MM.1S (cell line): ENCODE data around the gene LINGO4.
A peak's percentile ranks its signal among the peaks of the same experiment; 100 is the strongest.

ENCODE experiments used
- DNase-seq: peaks from one replicate; pipeline ENCODE4 v3.0.0-alpha.2; 2015
- H2AFZ ChIP-seq: fragments of 300-600 bp; sonication (generic); 2 replicates; pipeline ENCODE4 v1.6.0; 2016; ENCODE audit warnings: antibody characterized with exemption, low read length
- H3F3A ChIP-seq: fragments of 300-600 bp; sonication (generic); 2 replicates; pipeline ENCODE4 v1.6.1; 2016; ENCODE audit warnings: mild to moderate bottlenecking, antibody characterized with exemption, low read length, moderate library complexity, mixed read lengths; ENCODE audit not compliant: insufficient read depth
- H3K27ac ChIP-seq: fragments of 300-600 bp; sonication (generic); 2 replicates; pipeline ENCODE4 v1.5.1; 2016; ENCODE audit warnings: mild to moderate bottlenecking, low read length
- H3K27me3 ChIP-seq: fragments of 300-600 bp; sonication (generic); replicated peaks from 2 replicates; pipeline ENCODE4 v1.6.0; 2016; ENCODE audit warnings: low read length; ENCODE audit not compliant: insufficient read depth
- H3K36me3 ChIP-seq: fragments of 300-600 bp; sonication (generic); replicated peaks from 2 replicates; pipeline ENCODE4 v1.6.1; 2016; ENCODE audit warnings: mild to moderate bottlenecking, low read length, mixed read lengths; ENCODE audit not compliant: insufficient read depth
- H3K4me1 ChIP-seq: fragments of 300-600 bp; sonication (generic); 2 replicates; pipeline ENCODE4 v1.6.1; 2016; ENCODE audit warnings: low read length, mixed read lengths
- H3K4me2 ChIP-seq: fragments of 300-600 bp; sonication (generic); 2 replicates; pipeline ENCODE4 v1.6.0; 2016; ENCODE audit warnings: low read depth, low read length
- H3K4me3 ChIP-seq: fragments of 300-600 bp; sonication (generic); 2 replicates; pipeline ENCODE4 v1.5.1; 2016; ENCODE audit warnings: low read length, mixed read lengths
- H3K79me2 ChIP-seq: fragments of 300-600 bp; sonication (generic); 2 replicates; pipeline ENCODE4 v1.6.1; 2016; ENCODE audit warnings: mixed run types, low read length, mixed read lengths
- H3K9ac ChIP-seq: fragments of 300-600 bp; sonication (generic); 2 replicates; pipeline ENCODE4 v1.6.1; 2016; ENCODE audit warnings: low read length, mixed read lengths
- H3K9me2 ChIP-seq: fragments of 300-600 bp; sonication (generic); replicated peaks from 2 replicates; pipeline ENCODE4 v1.6.1; 2016; ENCODE audit warnings: mild to moderate bottlenecking, low read length, mixed read lengths; ENCODE audit not compliant: insufficient read depth
- H3K9me3 ChIP-seq: fragments of 300-600 bp; sonication (generic); replicated peaks from 2 replicates; pipeline ENCODE4 v1.6.1; 2016; ENCODE audit warnings: mild to moderate bottlenecking, low read length, mixed read lengths; ENCODE audit not compliant: insufficient read depth
- H4K20me1 ChIP-seq: fragments of 300-600 bp; sonication (generic); 2 replicates; pipeline ENCODE4 v1.6.1; 2016; ENCODE audit warnings: mild to moderate bottlenecking, low read length, moderate library complexity, mixed read lengths; ENCODE audit not compliant: insufficient read depth
- EZH2 ChIP-seq: fragments of 300-600 bp; sonication (generic); optimal IDR thresholded peaks from 2 replicates; pipeline ENCODE3; 2017; ENCODE audit warnings: low read depth, mild to moderate bottlenecking, antibody characterized with exemption, low read length, mixed read lengths
- EZH2phosphoT487 ChIP-seq: fragments of 300-600 bp; sonication (generic); IDR thresholded peaks from 2 replicates; pipeline ENCODE4 v1.6.1; 2018; ENCODE audit warnings: antibody characterized with exemption, low read length
- TF ChIP-seq, protein P1 (sequence below): fragments of 300-600 bp; sonication (generic); IDR thresholded peaks from 2 replicates; pipeline ENCODE4 v1.5.1; 2016; ENCODE audit warnings: antibody characterized with exemption, low read length, mixed read lengths

LINGO4 gene

DNA sequence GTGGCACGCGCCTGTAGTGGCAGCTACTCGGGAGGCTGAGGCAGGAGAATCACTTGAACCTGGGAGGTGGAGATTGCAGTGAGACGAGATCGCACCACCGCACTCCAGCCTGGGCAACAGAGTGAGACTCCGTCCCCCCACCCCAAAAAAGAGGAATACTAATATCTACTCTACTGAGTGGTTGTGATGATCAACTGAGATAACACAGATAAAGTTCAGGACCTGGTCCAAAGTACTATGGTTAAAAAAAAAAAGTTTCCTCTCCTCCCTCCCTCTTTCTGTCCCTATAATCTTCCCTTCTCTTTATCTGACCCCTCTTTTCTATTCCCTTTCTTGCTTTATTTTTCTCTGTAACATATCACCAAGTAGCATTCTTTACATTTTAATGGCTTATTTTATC lies 30.4 kb upstream of the LINGO4 start:
- H2AFZ ChIP-seq, result no peak overlapping the region
- H3K4me1 ChIP-seq, result peaks cover 53% of the 10 kb centered on the region
- no peak overlapping the region for H3K4me3 ChIP-seq
- H3K36me3 ChIP-seq, result no peaks in the 10 kb centered on the region
- no peaks in the 10 kb centered on the region for H3K9me2 ChIP-seq
- peaks cover 17% of the 10 kb centered on the region for H3F3A ChIP-seq
- H3K27me3 ChIP-seq, result no peaks in the 10 kb centered on the region
- no peak overlapping the region for H3K27ac ChIP-seq
- no peaks in the 10 kb centered on the region for H4K20me1 ChIP-seq
- no peaks in the 10 kb centered on the region for H3K9me3 ChIP-seq
- no peaks in the 10 kb centered on the region for H3K79me2 ChIP-seq
- no peak for TF ChIP-seq EZH2phosphoT487
- TF ChIP-seq, protein P1, sequence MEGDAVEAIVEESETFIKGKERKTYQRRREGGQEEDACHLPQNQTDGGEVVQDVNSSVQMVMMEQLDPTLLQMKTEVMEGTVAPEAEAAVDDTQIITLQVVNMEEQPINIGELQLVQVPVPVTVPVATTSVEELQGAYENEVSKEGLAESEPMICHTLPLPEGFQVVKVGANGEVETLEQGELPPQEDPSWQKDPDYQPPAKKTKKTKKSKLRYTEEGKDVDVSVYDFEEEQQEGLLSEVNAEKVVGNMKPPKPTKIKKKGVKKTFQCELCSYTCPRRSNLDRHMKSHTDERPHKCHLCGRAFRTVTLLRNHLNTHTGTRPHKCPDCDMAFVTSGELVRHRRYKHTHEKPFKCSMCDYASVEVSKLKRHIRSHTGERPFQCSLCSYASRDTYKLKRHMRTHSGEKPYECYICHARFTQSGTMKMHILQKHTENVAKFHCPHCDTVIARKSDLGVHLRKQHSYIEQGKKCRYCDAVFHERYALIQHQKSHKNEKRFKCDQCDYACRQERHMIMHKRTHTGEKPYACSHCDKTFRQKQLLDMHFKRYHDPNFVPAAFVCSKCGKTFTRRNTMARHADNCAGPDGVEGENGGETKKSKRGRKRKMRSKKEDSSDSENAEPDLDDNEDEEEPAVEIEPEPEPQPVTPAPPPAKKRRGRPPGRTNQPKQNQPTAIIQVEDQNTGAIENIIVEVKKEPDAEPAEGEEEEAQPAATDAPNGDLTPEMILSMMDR, result no peak
- TF ChIP-seq EZH2, result no peak
- H3K4me2 ChIP-seq, result no peak overlapping the region
- no peak for DNase-seq
- no peak overlapping the region for H3K9ac ChIP-seq

DNA sequence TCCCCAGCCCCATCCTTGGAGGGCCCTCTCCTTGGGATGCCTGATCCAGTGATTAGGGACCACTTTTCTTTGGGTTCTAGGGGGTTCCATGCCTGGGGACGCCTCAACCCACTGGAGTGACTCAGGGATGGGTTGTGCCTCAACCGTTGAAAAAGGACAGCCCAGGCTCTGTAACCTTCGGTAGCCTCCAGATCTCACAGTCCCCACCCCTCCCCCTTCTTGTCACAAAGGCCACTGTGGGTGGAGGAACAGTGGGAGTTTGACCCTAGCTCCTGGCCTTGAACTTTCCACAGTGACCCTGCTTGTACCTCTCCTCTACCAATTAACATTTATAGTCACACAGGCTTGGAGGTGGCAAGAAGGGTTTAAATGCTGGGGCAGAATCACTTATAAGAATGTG lies 29.0 kb upstream of the LINGO4 start:
- no peak overlapping the region for H3K4me2 ChIP-seq
- no peaks in the 10 kb centered on the region for H3K27me3 ChIP-seq
- peaks cover 15% of the 10 kb centered on the region for H3F3A ChIP-seq
- H3K9me3 ChIP-seq, result no peaks in the 10 kb centered on the region
- no peaks in the 10 kb centered on the region for H3K79me2 ChIP-seq
- no peaks in the 10 kb centered on the region for H4K20me1 ChIP-seq
- peaks cover 55% of the 10 kb centered on the region for H3K4me1 ChIP-seq
- TF ChIP-seq, protein P1, result no peak
- TF ChIP-seq EZH2phosphoT487, result no peak
- no peak for TF ChIP-seq EZH2
- no peak overlapping the region for H3K9ac ChIP-seq
- H3K9me2 ChIP-seq, result no peaks in the 10 kb centered on the region
- 0 out of 2 replicates have a peak overlapping the region, but pooled peaks have one; percentile 12 for H2AFZ ChIP-seq
- no peak for DNase-seq
- H3K36me3 ChIP-seq, result no peaks in the 10 kb centered on the region
- H3K27ac ChIP-seq, result no peak overlapping the region
- H3K4me3 ChIP-seq, result no peak overlapping the region

DNA sequence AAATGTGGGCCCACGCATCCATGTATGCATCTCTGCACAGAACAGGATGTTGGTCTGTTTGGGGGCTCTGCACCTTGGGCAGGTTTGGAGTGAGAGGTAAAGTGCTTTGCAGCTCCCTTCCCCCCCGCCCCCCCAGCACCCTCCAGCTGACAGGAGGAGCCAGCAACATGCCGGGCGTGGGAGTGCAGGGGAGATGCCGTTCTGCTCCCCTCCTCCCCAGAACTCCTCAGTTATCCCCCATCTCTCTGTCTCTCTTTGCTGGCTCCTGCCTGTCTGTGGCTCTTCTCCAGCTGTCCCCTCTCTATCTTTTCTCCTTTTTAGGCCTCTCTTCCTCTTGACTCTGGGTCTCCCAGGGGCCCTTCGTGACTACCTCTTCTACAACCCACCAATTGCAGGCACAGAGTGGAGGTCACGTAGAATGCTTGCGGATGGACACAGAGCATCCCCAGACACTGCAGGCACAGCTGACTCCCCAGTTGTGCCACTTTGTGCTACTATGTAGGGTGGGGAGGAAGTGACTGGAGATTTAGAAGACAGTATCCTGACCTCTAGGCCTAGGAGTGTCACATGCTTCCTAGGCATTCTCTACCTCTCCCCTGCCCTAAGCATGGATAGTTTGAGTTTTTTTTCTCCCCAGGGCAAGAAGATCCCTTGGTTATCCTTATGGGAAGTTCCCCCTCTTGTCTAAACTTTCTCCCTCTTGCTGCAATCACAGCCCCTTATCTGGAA lies 28.1 kb upstream of the LINGO4 start:
- no peaks in the 10 kb centered on the region for H3K36me3 ChIP-seq
- no peaks in the 10 kb centered on the region for H3K79me2 ChIP-seq
- H2AFZ ChIP-seq, result no peak overlapping the region
- no peak for DNase-seq
- no peaks in the 10 kb centered on the region for H3K9me3 ChIP-seq
- no peak overlapping the region for H3K27ac ChIP-seq
- no peak overlapping the region for H3K4me3 ChIP-seq
- H3F3A ChIP-seq, result peaks cover 12% of the 10 kb centered on the region
- no peaks in the 10 kb centered on the region for H4K20me1 ChIP-seq
- H3K9ac ChIP-seq, result no peak overlapping the region
- H3K9me2 ChIP-seq, result no peaks in the 10 kb centered on the region
- H3K4me2 ChIP-seq, result no peak overlapping the region
- no peaks in the 10 kb centered on the region for H3K27me3 ChIP-seq
- peaks cover 54% of the 10 kb centered on the region for H3K4me1 ChIP-seq
- TF ChIP-seq EZH2, result no peak
- TF ChIP-seq, protein P1, result no peak
- TF ChIP-seq EZH2phosphoT487, result no peak
